ENCODE data around the gene ZNF438.
A peak's percentile ranks its signal among the peaks of the same experiment; 100 is the strongest.
"Not testable (repeated sequence)": the region's sequence is repeated elsewhere in the genome, so short reads cannot be mapped to it uniquely, and the experiment has no call there.

Gene ZNF438, protein sequence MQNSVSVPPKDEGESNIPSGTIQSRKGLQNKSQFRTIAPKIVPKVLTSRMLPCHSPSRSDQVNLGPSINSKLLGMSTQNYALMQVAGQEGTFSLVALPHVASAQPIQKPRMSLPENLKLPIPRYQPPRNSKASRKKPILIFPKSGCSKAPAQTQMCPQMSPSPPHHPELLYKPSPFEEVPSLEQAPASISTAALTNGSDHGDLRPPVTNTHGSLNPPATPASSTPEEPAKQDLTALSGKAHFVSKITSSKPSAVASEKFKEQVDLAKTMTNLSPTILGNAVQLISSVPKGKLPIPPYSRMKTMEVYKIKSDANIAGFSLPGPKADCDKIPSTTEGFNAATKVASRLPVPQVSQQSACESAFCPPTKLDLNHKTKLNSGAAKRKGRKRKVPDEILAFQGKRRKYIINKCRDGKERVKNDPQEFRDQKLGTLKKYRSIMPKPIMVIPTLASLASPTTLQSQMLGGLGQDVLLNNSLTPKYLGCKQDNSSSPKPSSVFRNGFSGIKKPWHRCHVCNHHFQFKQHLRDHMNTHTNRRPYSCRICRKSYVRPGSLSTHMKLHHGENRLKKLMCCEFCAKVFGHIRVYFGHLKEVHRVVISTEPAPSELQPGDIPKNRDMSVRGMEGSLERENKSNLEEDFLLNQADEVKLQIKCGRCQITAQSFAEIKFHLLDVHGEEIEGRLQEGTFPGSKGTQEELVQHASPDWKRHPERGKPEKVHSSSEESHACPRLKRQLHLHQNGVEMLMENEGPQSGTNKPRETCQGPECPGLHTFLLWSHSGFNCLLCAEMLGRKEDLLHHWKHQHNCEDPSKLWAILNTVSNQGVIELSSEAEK

DNA sequence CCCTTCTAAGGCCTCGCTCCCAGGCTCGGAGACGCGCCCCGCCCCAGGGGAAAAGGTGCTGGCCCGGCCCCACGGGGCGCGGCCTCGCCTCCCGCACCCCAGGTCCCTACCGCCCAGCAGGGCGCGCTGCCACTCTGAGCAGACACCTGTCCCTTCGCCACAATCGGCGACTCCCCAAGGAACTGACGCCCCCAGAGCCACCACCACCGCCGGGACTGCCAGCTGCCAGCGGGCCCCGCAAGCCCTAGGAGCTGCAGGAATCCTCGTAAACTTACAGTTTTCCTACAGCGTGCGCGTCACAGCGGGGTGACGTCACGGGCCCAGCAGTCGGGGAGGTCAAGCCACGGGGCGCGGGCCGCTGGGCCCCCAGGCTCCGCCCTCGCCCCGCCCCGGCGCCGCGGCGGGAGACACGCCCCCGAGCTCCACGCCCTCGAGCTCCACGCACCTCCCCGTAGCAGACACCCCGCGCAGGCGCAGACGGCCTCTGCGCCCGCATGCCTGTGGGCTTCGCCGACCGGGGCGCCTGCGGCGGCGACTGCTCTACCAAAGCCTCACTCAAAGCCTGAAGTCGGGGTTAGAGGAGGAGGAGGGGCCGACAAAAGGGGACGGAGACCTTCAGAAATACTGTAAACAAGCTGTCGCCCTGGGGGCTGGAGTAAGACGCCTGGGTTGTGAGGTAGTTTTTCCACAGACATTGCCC, at the start of gene ZNF438:
TSS of gene ZNF438 (minus strand) at position 308 of the 700 bp plus-strand sequence. CDS start 154,831 bp downstream, outside the sequence.
- DNase-seq, result peak; percentile 94

DNA sequence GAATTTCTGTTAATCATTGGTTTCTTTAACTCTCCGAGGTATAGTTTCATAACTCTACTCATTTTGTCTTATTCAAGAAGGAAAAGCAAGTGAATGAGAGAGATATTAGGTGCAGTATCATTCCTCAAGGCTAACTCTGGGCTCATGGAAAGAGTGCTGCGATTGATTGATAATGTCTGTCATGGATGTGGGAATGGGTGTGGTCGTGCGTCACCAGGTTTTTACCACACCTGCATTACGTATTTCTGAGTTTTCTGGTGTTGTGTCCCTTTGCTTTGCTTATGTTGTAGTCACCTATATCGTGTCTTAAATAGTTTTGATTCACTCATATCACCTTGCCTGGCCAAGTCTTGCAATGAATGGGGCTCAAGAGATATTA, 44.9 kb upstream of the ZNF438 start:
- no peak for DNase-seq

DNA sequence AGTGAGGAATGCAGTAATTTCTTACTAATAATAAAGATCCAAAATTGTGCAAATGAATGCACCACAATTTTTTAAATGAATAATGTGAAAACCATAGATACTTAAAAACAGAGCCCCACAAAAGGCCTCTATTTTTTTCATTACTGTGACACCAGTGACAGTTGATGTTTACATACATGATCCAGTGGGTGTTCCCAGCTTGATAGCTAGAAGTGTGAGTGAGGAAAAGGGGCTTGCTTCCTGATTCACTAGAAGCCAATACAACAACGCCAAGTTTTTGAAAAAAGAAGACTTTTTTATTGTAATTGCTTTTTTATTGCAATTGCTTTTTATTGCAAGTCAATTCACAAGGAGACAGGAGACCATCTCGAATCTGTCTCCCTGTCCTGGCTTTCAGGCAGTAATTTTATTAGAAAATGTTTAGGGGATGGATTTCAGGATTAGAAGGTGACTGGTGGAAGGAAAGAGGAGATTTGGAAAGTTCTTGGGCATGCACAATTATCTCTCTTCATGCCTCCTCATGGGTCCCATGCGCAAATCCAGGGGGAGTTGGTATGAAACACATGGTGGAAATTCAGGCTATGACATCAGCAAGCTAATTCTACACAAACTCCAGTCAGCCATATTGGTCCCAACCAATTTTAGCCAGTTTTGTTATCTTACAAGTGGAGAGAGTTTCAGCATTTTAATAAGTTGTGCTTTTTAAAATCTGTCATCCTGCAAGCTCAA, 44.4 kb upstream of the ZNF438 start:
- DNase-seq, result no peak

GRCh38 chr10:31075434-31075833, 43.8 kb upstream of the ZNF438 start:
- DNase-seq, result no peak

DNA sequence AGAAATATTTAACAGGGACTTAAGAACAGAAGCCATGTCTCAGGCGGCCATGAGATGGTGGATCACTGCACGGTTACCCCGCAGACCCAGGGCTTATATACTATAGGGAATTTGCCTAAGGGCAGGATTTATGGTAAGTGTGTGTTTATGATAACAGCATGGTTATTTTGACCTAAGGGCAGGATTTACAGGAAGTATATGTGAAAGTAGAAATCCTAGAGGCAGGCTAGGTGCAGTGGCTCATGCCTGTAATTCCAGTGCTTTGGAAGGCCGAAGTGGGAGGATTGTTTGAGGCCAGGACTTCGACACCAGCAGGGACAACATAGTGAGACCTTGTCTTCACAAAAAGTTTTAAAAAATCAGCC, 43.0 kb upstream of the ZNF438 start:
- no peak for DNase-seq

- DNase-seq, result no peak
Measured at GRCh38 chr10:31073996-31074721, 42.5 kb upstream of the ZNF438 start.

DNA sequence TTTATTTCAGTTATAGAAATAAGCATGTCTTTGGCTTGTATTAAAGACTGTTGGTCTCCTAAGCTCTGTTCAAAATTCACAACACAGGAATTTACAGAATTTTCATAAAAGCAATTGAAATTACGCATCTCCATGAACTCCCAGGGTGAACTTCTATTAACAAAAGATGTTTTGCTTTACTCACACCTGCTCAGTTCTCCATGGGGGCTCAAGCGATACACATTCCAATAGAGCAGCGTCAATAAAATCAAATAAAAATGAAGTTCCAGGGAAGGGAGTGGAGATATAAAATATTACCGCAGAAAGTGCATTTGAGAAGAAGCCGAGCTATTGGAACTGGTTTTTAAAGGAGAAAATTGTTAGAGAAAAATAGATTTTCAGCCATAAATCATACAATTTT, 41.5 kb upstream of the ZNF438 start:
- DNase-seq, result no peak

DNA sequence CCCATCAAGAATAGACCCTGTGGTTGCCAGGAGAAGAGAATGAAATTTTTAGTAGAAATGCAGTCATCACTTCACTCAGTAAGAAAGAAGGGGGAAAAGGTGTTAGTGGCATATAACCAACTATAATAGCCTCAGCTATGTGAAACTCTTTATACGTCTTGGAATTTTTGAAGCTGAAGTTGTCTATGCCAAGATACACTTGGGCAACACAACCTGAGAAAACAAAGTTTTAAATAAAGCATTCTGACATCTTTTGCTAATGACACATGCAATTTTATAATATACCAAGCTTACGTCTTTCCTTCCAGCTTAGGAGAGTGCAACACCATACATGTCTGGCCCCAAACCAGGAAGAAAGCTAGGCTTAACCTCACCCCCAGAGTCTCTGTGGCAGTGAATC, 40.8 kb upstream of the ZNF438 start:
- DNase-seq, result no peak

GRCh38 chr10:31071232-31072005, 39.8 kb upstream of the ZNF438 start:
- no peak for DNase-seq

DNA sequence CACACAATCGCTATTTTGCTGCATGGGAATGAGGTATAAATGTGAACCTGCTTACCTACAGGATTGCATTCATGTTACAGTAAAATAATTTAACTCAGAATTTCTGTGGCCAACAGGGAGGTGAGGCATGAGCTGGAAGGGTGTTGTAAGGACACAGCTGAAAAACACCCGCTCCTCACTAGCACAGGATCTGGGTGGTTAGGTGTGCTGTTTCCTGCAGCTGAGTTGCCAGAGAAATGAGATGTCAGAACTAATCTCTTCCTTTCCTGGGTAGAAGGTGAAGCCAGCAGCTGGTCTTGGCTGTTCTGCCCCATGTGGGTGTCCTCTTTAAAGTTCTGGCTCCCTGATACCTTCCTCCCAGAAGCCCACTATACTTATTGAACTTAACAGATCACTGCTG, 39.0 kb upstream of the ZNF438 start:
- no peak for DNase-seq

DNA sequence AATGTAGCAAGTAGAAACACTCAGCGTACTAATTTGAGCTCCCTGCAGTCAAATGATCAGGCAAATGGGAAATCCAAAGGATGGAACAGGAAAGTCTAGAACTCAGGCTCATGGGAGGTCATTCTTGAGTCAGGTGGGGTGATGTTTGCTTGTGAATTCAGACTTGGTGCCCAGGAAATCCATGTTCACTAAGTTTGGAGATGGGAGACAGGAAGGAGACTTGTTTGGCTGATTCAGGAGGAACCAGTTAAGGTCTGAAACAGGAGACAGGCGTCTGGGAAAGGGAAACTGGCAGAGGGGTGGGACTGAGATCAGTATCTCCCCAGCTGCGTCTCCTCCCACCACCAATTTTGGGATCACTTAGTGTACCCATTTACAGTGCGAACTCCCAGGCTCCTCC, 38.4 kb upstream of the ZNF438 start:
- DNase-seq, result no peak

DNA sequence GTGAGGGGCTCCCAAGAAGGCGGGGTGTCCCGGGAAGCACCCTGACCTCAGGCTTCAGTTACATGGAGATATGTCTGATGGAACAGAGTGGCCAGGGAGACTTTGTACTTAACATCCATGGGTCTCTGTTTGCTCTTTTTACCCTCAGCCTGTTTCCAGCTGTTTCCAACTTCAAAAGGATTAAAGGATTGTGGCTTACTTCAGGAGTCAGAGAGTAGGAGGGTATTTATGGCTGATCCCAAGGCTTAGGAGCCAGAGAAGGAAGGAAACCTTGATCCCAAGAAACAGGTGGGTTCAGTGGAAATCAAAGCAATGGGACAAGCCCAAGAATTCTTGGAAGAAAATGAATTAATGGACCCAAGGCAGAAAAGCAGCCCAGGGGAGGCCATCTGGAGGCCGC, 37.7 kb upstream of the ZNF438 start:
- no peak for DNase-seq

GRCh38 chr10:31064348-31064747, 32.7 kb upstream of the ZNF438 start:
- no peak for DNase-seq

- DNase-seq, result no peak
Measured at GRCh38 chr10:31063841-31064240, 32.2 kb upstream of the ZNF438 start.

- DNase-seq, result no peak
Measured at GRCh38 chr10:31062856-31063255, 31.2 kb upstream of the ZNF438 start.

DNA sequence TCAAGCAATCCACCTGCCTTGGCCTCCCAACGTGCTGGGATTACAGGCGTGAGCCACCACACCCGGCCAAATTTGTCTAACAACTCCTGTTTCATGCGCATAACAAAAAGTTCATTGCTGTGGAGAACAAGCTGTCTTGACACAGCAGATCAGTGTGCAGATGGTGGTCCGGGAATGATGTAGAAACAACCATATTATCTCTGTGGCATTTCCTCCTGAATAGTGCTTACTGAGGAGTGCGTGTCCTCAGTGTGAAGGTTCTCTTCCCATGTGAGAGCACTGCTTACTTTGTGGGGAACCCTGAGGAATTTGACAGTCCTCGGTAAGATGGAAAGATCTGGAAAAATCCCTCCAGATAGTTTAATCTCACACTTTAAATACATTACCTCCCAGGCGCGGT, 30.3 kb upstream of the ZNF438 start:
- DNase-seq, result no peak

- no peak for DNase-seq
Measured at GRCh38 chr10:31058795-31059703, 27.4 kb upstream of the ZNF438 start.

DNA sequence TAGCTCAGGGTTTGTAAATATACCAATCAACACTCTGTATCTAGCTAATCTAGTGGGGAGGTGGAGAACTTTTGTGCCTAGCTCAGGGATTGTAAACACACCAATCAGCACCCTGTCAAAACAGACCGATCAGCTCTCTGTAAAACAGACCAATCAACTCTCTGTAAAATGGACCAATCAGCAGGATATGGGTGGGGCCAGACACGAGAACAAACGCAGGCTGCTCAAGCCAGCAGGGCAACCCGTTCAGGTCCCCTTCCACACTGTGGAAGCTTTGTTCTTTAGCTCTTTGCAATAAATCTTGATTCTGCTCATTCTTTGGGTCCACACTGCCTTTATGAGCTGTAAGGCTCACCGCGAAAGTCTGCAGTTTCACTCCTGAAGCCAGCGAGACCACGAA, 25.0 kb upstream of the ZNF438 start:
- DNase-seq, result not testable (repeated sequence)

DNA sequence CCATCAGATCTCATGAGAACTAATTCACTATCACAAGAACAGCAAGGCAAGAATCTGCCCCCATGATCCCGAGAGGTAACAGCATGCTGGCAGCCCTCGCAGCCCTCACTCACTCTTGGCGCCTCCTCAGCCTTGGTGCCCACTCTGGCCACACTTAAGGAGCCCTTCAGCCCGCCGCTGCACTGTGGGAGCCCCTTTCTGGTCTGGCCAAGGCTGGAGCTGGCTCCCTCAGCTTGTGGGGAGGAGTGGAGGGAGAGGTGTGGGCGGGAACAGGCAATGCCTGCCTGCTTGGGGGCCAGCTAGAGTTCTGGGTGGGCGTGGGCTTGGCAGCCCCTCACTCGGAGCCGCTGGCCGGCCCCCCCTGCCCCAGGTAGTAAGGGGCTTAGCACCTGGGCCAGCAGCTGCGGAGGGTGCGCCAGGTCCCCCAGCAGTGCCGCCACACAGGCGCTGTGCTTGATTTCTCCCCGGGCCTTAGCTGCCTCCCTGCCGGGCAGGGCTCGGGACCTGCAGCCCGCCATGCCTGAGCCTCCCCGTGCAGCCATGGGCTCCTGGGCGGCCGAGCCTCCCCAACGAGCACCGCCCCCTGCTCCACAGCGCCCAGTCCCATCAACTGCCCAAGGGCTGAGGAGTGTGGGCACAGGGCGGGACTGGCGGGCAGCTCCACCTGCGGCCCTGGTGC, 24.0 kb upstream of the ZNF438 start:
- no peak for DNase-seq

DNA sequence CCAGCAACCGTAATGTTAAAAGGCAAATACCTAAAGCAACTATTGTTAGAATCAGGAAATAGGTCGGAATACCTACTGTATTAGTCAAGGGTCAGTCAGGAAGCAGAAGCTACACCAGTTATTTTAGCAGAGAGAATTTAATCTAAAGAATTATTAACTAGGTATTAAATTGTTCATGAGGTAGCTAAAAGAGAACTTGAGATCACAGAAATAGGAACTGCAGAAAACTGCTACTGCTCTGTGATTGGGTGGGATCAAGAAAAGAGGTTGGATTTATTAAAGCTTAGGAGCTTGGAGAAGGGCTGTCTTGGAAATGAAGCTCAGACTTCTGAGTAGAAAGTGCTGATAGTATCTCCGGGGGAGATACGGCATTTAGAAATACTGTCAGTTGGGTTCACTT, 20.0 kb upstream of the ZNF438 start:
- DNase-seq, result no peak

Measured in CD4-positive, alpha-beta T cell treated with Interleukin-6 for 4 hours (primary cell).